ENCODE measurements around the gene LGALS3BP.

- TF ChIP-seq, protein P1, sequence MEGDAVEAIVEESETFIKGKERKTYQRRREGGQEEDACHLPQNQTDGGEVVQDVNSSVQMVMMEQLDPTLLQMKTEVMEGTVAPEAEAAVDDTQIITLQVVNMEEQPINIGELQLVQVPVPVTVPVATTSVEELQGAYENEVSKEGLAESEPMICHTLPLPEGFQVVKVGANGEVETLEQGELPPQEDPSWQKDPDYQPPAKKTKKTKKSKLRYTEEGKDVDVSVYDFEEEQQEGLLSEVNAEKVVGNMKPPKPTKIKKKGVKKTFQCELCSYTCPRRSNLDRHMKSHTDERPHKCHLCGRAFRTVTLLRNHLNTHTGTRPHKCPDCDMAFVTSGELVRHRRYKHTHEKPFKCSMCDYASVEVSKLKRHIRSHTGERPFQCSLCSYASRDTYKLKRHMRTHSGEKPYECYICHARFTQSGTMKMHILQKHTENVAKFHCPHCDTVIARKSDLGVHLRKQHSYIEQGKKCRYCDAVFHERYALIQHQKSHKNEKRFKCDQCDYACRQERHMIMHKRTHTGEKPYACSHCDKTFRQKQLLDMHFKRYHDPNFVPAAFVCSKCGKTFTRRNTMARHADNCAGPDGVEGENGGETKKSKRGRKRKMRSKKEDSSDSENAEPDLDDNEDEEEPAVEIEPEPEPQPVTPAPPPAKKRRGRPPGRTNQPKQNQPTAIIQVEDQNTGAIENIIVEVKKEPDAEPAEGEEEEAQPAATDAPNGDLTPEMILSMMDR (IDR thresholded peaks at IDR 0.05; ENCODE audit: insufficient read depth, low read length): no peak
- no peak for TF ChIP-seq POLR2AphosphoS5 (IDR thresholded peaks at IDR 0.05; ENCODE audit: low read depth)
- no peak for TF ChIP-seq GABPA (IDR thresholded peaks at IDR 0.05; ENCODE audit: low read depth)
- no peak for TF ChIP-seq SPI1 (IDR thresholded peaks at IDR 0.05; ENCODE audit: borderline replicate concordance, low read depth)
Observed at GRCh38 chr17:79006046-79006445, 26.3 kb upstream of the LGALS3BP start.

All from HL-60 (cell line).